SU-DHL-6 (cell line): ENCODE measurements around the gene EML4.

Source experiments
- EZH2phosphoT487 ChIP-seq: fragments of 200-600 bp; sonication (generic), shearing (Covaris generic); conservative IDR thresholded peaks from 2 replicates; pipeline ENCODE4 v1.6.1; 2018; ENCODE audit warnings: mild to moderate bottlenecking, antibody characterized with exemption, low read length, moderate library complexity, mixed read lengths
- TF ChIP-seq, protein P1 (sequence below): fragments of 200-600 bp; sonication (generic); IDR thresholded peaks from one replicate; pipeline ENCODE4 v1.5.1; 2017; ENCODE audit warnings: antibody characterized with exemption, mild to moderate bottlenecking, low read length, moderate library complexity; ENCODE audit not compliant: insufficient read depth, poor library complexity, severe bottlenecking

DNA sequence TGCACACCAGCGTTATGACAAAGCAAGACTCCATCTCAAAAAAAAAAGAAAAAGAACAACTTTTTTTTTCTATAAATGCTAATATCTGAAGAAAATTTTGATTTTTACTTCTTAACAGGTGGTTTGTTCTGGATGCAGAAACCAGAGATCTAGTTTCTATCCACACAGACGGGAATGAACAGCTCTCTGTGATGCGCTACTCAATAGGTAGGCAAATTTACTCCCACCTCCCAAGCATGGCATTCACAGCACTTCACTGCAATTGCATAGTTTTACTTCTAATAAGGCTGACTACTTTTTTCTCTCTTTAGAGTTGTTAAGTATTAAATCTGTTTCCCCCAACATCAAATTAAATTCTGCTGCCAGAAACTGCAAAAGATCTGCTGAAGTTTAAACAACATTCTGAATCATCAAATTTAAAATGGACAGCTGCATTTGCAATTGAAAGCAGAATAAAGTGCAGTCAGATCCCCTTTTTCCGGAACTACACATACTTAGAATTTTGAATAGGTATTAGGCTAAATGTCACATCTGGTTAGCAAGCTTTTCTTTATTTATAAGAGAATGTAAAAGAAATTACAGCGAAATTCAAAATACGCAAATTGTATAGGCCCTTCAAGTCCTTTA is 146.8 kb downstream of the EML4 start:
- TF ChIP-seq, protein P1, sequence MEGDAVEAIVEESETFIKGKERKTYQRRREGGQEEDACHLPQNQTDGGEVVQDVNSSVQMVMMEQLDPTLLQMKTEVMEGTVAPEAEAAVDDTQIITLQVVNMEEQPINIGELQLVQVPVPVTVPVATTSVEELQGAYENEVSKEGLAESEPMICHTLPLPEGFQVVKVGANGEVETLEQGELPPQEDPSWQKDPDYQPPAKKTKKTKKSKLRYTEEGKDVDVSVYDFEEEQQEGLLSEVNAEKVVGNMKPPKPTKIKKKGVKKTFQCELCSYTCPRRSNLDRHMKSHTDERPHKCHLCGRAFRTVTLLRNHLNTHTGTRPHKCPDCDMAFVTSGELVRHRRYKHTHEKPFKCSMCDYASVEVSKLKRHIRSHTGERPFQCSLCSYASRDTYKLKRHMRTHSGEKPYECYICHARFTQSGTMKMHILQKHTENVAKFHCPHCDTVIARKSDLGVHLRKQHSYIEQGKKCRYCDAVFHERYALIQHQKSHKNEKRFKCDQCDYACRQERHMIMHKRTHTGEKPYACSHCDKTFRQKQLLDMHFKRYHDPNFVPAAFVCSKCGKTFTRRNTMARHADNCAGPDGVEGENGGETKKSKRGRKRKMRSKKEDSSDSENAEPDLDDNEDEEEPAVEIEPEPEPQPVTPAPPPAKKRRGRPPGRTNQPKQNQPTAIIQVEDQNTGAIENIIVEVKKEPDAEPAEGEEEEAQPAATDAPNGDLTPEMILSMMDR: no peak
- TF ChIP-seq EZH2phosphoT487: no peak
